Astrocyte of the spinal cord (primary cell): ENCODE data around the gene SLC6A13.
"Not testable (repeated sequence)": the region's sequence is repeated elsewhere in the genome, so short reads cannot be mapped to it uniquely, and the experiment has no call there.

Experiments used
- DNase-seq: peaks from one replicate; pipeline ENCODE4 v3.0.0; 2011; ENCODE audit warnings: low read depth, low spot score
- H3K4me3 ChIP-seq: 2 replicates; pipeline ENCODE4 v1.5.1; 2011; ENCODE audit warnings: low read depth, mild to moderate bottlenecking, low read length, moderate library complexity
- in situ Hi-C: cut with HindIII; loops from 2 replicates; pipeline ENCODE4 v1.10.0; 2017; ENCODE audit warnings: low sequenced_read_pairs
- TF ChIP-seq, protein P1 (sequence below): IDR thresholded peaks from 2 replicates; pipeline ENCODE4 v1.5.1; 2012; ENCODE audit warnings: low read depth, mild to moderate bottlenecking, low read length, inconsistent platforms

The SLC6A13 gene

DNA sequence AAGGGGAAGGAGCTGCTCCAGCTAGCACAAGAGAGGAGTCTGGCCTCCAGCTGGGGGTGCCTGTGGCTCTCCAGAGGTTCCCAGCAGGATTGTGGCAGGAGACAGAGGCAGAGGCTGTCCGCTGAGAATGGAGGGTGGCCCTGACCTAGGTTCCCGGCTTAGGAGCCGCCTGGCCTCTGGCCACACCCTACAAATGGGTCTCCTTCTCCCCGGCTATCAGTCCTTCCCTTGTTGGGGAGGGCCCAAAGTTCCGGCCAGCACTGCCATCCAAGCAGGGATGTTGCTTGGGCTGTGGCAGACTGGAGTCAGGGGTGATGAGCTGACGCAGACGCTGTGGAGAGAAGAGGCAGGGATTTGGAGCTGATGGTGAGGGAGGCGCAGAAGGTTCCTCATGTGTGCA, 71.8 kb downstream of the SLC6A13 start:
- in situ Hi-C loops = no loop called here
- H3K4me3 ChIP-seq = no peak overlapping the region
- TF ChIP-seq, protein P1, sequence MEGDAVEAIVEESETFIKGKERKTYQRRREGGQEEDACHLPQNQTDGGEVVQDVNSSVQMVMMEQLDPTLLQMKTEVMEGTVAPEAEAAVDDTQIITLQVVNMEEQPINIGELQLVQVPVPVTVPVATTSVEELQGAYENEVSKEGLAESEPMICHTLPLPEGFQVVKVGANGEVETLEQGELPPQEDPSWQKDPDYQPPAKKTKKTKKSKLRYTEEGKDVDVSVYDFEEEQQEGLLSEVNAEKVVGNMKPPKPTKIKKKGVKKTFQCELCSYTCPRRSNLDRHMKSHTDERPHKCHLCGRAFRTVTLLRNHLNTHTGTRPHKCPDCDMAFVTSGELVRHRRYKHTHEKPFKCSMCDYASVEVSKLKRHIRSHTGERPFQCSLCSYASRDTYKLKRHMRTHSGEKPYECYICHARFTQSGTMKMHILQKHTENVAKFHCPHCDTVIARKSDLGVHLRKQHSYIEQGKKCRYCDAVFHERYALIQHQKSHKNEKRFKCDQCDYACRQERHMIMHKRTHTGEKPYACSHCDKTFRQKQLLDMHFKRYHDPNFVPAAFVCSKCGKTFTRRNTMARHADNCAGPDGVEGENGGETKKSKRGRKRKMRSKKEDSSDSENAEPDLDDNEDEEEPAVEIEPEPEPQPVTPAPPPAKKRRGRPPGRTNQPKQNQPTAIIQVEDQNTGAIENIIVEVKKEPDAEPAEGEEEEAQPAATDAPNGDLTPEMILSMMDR = no peak
- DNase-seq = no peak

DNA sequence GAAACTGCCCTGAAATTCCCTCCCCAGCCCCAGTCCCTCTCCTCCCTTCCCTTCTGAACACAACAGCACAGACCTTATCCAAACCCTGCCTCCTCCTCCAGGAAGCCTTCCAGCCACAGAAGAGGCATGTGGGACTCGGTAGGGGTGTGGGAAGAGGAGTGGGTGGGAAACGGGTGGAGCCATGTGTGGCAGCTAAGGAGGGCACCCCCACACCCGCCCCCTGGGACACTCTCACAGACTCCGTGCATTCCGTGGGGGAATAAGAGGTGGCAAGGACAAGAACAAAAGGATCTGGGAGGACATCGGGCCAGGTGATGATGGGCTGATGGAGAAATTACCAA, 73.0 kb downstream of the SLC6A13 start:
- in situ Hi-C loops = no loop called here
- TF ChIP-seq, protein P1 = no peak
- no peak for DNase-seq
- H3K4me3 ChIP-seq = no peak overlapping the region

DNA sequence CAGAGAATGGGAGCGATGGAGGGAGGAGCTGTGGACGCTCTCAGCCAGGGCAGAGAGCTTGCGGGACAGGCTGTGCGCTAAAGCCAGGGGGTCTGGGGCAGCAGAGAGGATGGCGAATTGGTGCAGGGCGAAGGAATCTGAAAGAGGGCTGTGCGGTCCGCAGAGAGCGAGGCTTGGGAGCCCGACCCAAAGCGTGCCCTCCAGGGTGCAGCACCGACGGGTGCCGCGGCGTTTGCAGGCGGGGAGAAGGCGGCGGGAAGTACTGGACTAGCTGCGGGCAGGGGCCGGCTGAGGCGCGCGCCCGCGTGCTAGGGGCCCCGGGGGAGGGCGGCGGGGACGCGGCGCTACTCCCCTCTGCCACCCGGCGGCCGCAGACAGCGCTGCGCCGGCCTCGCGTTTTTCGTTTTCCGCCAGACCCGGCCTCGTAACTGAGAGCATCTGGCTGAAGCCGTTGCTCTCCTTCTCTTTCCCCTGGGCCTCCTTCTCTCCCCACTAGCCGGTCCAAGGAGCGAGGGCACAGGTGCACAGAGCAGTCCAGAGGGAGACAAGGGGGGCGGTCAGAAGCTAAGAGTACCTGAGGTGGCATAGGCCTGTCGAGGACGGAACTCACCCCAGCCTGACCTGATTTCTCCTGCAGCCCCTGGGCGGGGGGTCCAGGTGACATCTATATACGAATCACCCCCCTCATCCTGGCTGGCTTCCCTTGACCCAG, 73.6 kb downstream of the SLC6A13 start:
- DNase-seq = peak; percentile 39
- peak overlapping the region; percentile 43 for H3K4me3 ChIP-seq
- in situ Hi-C loops = no loop called here
- TF ChIP-seq, protein P1 = peak; percentile 70

DNA sequence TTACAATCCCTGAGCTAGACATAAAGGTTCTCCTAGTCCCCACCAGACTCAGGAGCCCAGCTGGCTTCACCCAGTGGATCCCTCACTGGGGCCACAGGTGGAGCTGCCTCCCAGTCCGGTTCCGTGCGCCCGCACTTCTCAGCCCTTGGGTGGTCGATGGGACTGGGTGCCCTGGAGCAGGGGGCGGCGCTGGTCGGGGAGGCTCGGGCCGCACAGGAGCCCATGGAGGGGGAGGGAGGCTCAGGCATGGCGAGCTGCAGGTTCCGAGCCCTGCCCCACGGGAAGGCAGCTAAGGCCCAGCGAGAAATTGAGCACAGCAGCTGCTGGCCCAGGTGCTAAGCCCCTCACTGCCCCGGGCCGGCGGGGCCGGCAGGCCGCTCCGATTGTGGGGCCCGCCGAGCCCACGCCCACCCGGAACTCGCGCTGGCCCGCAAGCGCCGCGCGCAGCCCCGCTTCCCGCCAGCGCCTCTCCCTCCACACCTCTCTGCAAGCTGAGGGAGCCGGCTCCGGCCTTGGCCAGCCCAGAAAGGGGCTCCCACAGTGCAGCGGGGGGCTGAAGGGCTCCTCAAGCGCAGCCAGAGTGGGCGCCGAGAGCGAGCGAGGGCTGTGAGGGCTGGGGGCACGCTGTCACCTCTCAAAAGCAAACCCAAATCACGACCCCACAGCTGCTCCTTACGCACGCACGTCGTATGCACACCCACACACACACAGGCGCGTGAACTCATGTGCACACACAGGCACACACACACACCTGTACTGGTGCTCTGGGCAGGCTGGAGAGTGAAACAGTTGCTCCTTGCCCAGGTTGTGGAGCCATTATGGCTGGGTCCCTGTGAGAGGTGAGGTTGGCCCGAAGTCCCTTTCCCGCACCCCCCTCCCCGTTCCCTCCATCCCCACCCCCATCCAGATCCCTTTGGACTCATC, 74.4 kb downstream of the SLC6A13 start:
- H3K4me3 ChIP-seq = peak overlapping the region; percentile 43
- in situ Hi-C loops, DNase-seq: not testable (repeated sequence)

DNA sequence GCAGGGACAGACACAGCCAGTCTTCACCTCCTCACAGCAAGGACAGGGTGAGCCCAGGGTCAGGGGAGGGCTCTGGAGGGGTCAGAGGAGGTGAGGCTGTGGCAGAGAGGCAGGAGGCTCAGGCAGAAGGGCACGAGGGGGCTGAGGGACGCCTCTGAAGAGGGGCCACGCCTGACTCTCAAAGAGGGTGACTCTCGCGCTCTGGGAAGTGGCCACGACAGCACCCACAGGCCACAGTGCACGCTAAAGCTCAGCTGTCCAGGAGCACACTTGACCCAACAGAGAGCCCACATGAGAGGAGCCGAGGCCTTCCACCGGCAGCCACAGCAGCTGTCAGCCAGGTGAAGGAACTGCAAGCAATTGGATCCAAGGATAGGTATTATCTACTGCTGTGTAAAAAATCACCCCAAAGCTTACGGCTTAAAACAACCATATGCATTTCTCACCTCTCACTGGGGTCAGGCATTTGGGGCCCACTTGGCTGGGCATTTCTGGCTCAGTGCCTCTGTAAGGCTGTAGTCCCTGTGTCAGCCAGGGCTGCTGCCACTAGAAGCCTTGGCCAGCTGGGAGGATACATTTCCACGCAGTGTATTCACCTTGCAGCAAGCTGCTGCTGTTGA, 76.5 kb downstream of the SLC6A13 start:
- H3K4me3 ChIP-seq = no peak overlapping the region
- in situ Hi-C loops = no loop called here
- DNase-seq = no peak
- TF ChIP-seq, protein P1 = no peak

DNA sequence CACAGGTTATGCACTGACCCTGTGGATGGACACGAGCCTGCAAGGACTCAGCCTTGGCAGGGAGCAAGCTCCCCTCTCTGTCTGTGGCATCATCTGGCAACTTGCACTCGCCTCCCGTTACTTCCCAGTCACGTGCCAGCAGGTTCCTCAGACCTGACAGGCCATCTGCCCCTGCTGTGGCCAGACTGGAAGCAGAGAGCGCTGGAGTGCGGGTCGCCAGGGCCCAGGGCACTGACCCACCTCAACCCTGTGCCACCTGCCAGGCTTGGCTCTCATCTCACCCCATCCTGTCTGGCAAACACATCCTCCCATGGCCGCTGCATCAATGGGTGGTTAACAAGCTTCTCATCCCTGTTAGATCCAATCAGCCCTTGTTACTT, 77.1 kb downstream of the SLC6A13 start:
- in situ Hi-C loops = no loop called here

More for the DNA sequence above, 77.1 kb downstream of the SLC6A13 start:
- DNase-seq = no peak
- TF ChIP-seq, protein P1 = no peak
- H3K4me3 ChIP-seq = no peak overlapping the region
